Measurements from ENCODE around the gene FAM13A. TPM values are rescaled to one million over a fixed set of nuclear protein-coding genes. Genes with fewer than 3 reads are reported as not detected.

FAM13A gene
- total RNA-seq, 3 donors from 2014 or later = 55.7 to 170 (median 118) TPM

DNA sequence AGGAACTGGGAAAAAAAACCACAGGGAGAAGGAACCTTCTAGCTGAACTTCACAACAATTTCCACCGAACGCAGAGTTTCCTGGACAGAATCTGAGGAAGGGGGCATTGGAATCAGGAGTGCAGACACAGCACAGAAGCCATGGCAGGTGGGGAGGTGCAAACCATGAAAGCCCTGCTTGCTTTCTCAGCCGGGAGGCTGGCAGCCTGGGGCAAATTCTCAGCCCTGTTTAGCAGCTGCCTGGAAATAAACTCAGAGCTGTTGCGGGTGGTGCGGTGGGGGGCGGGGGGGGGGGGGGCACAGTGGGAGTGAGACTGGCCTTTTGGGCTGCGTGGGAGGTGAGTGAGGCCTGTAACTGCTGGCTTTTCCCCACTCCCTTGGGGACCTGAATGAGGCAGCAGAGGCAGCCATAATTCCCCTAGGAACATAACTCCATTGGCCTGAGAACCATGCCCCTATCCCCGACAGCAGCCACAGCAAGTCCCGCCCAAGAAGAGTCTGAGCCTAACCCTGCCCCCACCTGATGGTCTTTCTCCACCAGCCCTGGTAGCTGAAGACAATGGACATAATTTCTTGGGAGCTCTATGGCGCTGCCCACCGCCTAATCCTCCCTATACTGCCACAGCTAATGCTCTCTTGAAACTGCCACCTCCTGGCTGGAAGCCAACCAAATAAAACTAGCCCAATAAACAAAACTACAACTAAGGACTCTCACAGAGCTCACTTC lies 176.3 kb downstream of the FAM13A start:
- no peak for DNase-seq (ENCODE audit: low spot score in 2 of 2)
- no peaks in the 10 kb centered on the region for H3K27me3 ChIP-seq
- intact Hi-C loops (cut with DNase I; ENCODE audit: low total_unique reads) = no loop called here

DNA sequence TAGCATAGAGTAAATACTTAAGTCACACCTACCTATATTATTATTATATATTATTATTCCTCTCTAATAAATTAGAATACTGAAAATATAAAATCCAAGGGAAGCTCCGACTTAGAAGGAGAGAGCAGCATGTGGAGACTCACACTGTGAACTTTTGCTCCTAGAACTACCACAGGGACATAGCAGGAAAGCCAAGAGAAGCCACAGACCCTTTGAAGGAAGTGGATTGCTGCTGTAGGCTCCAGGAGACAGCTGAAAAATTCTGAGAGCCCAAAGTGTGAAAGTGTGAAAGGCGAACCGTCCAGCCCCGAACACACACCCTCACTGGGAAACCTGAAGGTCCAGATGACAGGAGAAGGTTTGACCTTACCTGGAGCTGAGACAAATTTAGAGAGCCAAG lies 177.0 kb downstream of the FAM13A start:
- intact Hi-C loops (cut with DNase I; ENCODE audit: low total_unique reads) = loop anchor here (10.0 kb wide), 1 partner anchor 385 kb away; no protein-coding TSS in a partner anchor
- no peaks in the 10 kb centered on the region for H3K36me3 ChIP-seq
- TF ChIP-seq POLR2AphosphoS5 (IDR thresholded peaks at IDR 0.05) (no peak), POLR2A (IDR thresholded peaks at IDR 0.05) (no peak)
- TF ChIP-seq, protein P1, sequence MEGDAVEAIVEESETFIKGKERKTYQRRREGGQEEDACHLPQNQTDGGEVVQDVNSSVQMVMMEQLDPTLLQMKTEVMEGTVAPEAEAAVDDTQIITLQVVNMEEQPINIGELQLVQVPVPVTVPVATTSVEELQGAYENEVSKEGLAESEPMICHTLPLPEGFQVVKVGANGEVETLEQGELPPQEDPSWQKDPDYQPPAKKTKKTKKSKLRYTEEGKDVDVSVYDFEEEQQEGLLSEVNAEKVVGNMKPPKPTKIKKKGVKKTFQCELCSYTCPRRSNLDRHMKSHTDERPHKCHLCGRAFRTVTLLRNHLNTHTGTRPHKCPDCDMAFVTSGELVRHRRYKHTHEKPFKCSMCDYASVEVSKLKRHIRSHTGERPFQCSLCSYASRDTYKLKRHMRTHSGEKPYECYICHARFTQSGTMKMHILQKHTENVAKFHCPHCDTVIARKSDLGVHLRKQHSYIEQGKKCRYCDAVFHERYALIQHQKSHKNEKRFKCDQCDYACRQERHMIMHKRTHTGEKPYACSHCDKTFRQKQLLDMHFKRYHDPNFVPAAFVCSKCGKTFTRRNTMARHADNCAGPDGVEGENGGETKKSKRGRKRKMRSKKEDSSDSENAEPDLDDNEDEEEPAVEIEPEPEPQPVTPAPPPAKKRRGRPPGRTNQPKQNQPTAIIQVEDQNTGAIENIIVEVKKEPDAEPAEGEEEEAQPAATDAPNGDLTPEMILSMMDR (IDR thresholded peaks at IDR 0.05) = no peak
- no peaks in the 10 kb centered on the region for H3K4me1 ChIP-seq
- H3K27me3 ChIP-seq = no peaks in the 10 kb centered on the region
- no peak overlapping the region for H3K27ac ChIP-seq
- H3K4me3 ChIP-seq = no peak overlapping the region
- DNase-seq (ENCODE audit: low spot score in 2 of 2) = no peak
- peaks cover 0 to 3% of the 10 kb centered on the region in 2 donors for H3K9me3 ChIP-seq

More for the DNA sequence above, 176.3 kb downstream of the FAM13A start:
- H3K4me1 ChIP-seq = no peaks in the 10 kb centered on the region
- H3K9me3 ChIP-seq = peaks cover 0 to 3% of the 10 kb centered on the region in 2 donors
- TF ChIP-seq POLR2A (IDR thresholded peaks at IDR 0.05) (no peak), POLR2AphosphoS5 (IDR thresholded peaks at IDR 0.05) (no peak)
- TF ChIP-seq, protein P1 (IDR thresholded peaks at IDR 0.05) = no peak
- H3K4me3 ChIP-seq = no peak overlapping the region
- no peak overlapping the region for H3K27ac ChIP-seq
- H3K36me3 ChIP-seq = no peaks in the 10 kb centered on the region

DNA sequence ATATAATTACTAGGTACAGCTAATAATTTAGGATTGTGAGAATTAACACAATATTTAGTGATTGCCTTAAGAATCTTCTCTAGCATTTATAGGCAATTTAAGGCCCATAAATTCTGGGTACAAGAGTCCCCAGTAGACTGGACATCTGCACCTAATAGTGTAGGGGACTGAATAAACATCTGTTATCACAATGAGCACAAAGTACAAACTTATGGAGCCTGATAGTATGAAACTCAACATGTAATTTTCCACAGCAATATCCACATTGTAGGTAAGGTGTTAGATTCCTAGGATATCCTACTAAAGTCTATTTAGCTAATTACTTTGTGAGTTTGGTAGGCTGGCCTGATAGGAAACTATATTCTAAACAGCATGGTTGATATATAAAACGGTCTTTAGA lies 178.3 kb downstream of the FAM13A start:
- no peaks in the 10 kb centered on the region for H3K27me3 ChIP-seq
- peaks cover 0 to 3% of the 10 kb centered on the region in 2 donors for H3K9me3 ChIP-seq
- H3K4me3 ChIP-seq = no peak overlapping the region
- H3K27ac ChIP-seq = no peak overlapping the region
- intact Hi-C loops (cut with DNase I; ENCODE audit: low total_unique reads) = loop anchor here (10.0 kb wide), 1 partner anchor 386 kb away; no protein-coding TSS in a partner anchor
- TF ChIP-seq, protein P1 (IDR thresholded peaks at IDR 0.05) = no peak
- TF ChIP-seq POLR2A (IDR thresholded peaks at IDR 0.05) (no peak), POLR2AphosphoS5 (IDR thresholded peaks at IDR 0.05) (no peak)
- H3K36me3 ChIP-seq = no peaks in the 10 kb centered on the region
- no peaks in the 10 kb centered on the region for H3K4me1 ChIP-seq
- DNase-seq (ENCODE audit: low spot score in 2 of 2) = no peak

DNA sequence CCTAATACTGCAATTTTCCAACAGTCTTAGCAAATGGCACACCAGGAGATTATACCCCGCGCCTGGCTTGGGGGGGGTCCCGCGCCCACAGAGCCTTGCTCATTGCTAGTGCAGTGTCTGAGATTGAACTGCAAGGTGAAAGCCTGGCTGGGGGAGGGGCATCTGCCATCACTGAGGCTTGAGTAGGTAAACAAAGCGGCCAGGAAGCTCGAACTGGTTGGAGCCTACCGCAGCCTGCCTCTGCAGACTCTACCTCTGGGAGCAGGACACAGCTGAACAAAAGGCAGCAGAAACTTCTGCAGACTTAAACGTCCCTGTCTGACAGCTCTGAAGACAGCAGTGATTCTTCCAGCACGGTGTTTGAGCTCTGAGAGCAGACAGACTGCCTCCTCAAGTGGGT lies 186.6 kb downstream of the FAM13A start:
- Histone ChIP-seq H3K36me3 (no peaks in the 10 kb centered on the region), H3K4me3 (no peak overlapping the region), H3K27me3 (no peaks in the 10 kb centered on the region), H3K9me3 (no peaks in the 10 kb centered on the region), H3K4me1 (no peaks in the 10 kb centered on the region), H3K27ac (no peak overlapping the region)
- DNase-seq (ENCODE audit: low spot score in 2 of 2) = no peak
- TF ChIP-seq POLR2A (IDR thresholded peaks at IDR 0.05) = no peak
- TF ChIP-seq, protein P1 (IDR thresholded peaks at IDR 0.05) = no peak
- TF ChIP-seq POLR2AphosphoS5 (IDR thresholded peaks at IDR 0.05) = no peak
- intact Hi-C loops (cut with DNase I; ENCODE audit: low total_unique reads) = loop anchor here (10.0 kb wide), 1 partner anchor 394 kb away; no protein-coding TSS in a partner anchor

DNA sequence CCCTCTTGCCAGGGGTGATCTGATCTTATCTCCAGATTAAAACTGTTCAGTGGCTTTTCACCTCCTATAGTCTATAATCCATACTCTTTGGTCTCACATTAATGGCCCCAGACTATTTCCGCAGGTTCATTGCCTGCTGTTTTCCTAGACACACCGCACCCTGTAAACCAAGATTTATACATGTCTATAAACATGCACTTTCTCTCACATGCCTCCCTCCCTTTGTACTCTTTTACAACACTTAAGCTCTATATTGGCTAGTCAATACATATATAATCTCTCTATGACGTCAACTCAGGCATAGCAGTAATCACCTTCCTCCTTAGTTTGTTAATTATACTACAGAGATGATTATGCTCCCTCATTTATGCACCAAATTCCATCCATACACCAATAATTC lies 188.5 kb downstream of the FAM13A start:
- TF ChIP-seq, protein P1 (IDR thresholded peaks at IDR 0.05) = no peak
- TF ChIP-seq POLR2A (IDR thresholded peaks at IDR 0.05) (no peak), POLR2AphosphoS5 (IDR thresholded peaks at IDR 0.05) (no peak)
- Histone ChIP-seq H3K27ac (no peak overlapping the region), H3K36me3 (no peaks in the 10 kb centered on the region), H3K27me3 (no peaks in the 10 kb centered on the region), H3K4me3 (no peak overlapping the region), H3K4me1 (no peaks in the 10 kb centered on the region), H3K9me3 (no peaks in the 10 kb centered on the region)
- no peak for DNase-seq (ENCODE audit: low spot score in 2 of 2)
- intact Hi-C loops (cut with DNase I; ENCODE audit: low total_unique reads) = no loop called here

Measured in breast epithelium (tissue), 4 donors.